LNCAP (cell line): Measurements from ENCODE around the gene TOMM7.

ENCODE experiments used
- TF ChIP-seq, protein P1 (sequence below): fragments of 450-650 bp; IDR thresholded peaks from 2 replicates; pipeline ENCODE4 v1.5.1; 2017; ENCODE audit warnings: mild to moderate bottlenecking

The TOMM7 gene

GRCh38 chr7:22851145-22851544 is 28.5 kb upstream of the TOMM7 start:
- TF ChIP-seq, protein P1, sequence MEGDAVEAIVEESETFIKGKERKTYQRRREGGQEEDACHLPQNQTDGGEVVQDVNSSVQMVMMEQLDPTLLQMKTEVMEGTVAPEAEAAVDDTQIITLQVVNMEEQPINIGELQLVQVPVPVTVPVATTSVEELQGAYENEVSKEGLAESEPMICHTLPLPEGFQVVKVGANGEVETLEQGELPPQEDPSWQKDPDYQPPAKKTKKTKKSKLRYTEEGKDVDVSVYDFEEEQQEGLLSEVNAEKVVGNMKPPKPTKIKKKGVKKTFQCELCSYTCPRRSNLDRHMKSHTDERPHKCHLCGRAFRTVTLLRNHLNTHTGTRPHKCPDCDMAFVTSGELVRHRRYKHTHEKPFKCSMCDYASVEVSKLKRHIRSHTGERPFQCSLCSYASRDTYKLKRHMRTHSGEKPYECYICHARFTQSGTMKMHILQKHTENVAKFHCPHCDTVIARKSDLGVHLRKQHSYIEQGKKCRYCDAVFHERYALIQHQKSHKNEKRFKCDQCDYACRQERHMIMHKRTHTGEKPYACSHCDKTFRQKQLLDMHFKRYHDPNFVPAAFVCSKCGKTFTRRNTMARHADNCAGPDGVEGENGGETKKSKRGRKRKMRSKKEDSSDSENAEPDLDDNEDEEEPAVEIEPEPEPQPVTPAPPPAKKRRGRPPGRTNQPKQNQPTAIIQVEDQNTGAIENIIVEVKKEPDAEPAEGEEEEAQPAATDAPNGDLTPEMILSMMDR, result no peak

GRCh38 chr7:22849662-22850061 is 27.0 kb upstream of the TOMM7 start:
- TF ChIP-seq, protein P1, result no peak

DNA sequence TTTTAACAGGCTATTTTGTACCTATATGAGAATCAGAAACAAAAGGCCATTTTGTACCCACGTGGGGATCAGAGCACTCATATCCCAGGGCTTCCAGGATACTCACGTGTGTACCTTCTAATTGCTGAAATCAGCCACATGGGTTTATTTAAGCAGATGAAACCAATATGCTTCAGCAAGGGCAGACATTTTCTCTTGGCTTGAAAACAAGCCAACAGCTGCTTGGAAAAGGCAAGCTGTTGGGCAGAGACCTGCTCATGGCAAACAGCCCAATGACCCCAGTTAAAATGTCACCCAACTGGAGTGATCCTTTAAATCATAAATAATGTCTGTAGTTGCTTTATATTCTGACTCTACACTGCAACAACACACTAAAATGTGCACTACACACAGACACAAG is 26.5 kb upstream of the TOMM7 start:
- TF ChIP-seq, protein P1, result no peak

DNA sequence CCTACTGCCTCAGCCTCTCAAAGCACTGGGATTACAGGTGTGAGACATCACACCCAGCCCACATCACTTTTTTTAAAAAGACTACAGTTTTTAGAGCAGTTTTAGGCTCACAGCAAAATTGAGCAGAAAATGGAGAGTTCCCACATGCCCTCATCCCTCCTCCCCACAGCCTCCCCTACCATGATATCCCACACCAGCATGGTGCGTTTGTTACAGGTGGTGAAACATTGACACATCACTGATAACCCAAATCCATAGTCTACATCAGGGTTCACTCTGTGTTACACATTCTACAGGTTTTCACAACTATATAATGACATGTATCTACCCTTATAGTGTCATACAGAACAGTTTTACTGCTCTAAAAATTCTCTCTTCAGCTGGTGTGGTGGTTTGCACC is 24.3 kb upstream of the TOMM7 start:
- TF ChIP-seq, protein P1, result no peak

- TF ChIP-seq, protein P1, result no peak
Observed at GRCh38 chr7:22845221-22845834, 22.7 kb upstream of the TOMM7 start.

GRCh38 chr7:22843681-22844309 is 21.1 kb upstream of the TOMM7 start:
- TF ChIP-seq, protein P1, result no peak

DNA sequence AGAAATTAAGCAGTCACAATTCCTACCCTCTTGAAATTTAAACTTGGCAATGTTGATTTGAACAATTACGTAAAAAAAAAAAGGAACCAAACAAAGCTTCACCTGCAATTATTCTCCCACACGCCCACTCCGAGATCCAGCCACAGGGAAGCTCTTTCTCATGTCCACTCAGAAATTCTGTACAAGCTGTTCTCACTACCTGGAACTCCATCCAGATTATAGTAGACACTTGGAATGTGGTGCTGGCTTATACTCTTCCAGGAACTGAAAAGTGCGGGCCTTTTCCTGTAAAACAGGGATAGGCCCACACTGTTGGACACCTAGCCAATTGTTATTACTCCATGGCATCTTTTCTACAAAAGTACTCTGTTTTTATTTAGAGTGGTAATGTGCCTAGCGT is 20.3 kb upstream of the TOMM7 start:
- TF ChIP-seq, protein P1, result no peak
